Measurements from ENCODE around the gene COL6A2. TPM values are rescaled to one million over a fixed set of nuclear protein-coding genes. Genes with fewer than 3 reads are reported as not detected.
"Not testable (repeated sequence)": the region's sequence is repeated elsewhere in the genome, so short reads cannot be mapped to it uniquely, and the experiment has no call there.

Gene COL6A2
- total RNA-seq, 1 donor from 2014 or later, result 535 TPM

DNA sequence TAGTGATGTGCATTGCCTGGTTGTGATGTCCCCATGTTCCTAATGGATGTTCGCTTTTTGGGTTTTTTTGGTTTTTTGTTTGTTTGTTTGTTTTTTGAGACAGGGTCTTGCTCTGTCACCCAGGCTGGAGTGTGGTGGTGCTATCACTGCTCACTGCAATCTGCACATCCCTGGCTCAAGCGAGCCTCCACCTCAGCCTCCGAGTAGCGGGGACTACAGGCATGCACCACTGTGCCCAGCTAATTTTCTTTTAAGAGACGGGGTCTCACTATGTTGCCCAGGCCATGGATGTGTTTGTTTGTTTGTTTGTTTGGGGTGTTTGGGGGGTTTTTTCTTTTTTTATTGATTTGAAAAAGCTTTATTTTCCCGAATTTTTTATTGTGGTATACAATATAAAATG, 2.1 kb downstream of the COL6A2 start:
- H3K27ac ChIP-seq, result peak overlapping the region; percentile 98
- intact Hi-C loops (cut with DNase I), result no loop called here

DNA sequence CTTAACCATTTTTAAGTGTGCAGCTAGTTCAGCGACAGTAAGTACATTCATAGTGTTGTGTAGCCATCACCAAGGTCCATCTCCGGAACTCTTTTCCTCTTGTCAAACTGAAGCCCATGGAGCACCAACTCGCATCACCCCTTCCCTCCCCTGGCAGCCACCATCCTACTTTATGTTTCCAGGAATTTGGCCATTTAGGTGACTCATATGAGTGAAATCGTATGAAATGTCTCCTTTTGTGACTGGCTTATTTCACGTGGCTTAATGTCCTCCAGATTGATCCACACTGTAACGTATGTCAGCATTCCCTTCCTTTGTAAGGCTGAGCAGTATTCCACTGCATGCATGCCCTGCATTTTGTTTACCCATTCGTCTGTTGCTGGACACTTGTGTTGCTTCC, 2.5 kb downstream of the COL6A2 start:
- Histone ChIP-seq H3K4me1 (peaks cover 34% of the 10 kb centered on the region), H3K27ac (peak overlapping the region; percentile 98), H3K9me3 (no peaks in the 10 kb centered on the region), H3K27me3 (no peaks in the 10 kb centered on the region), H3K36me3 (no peaks in the 10 kb centered on the region), H3K4me3 (peak overlapping the region; percentile 18 to 72)
- DNase-seq (ENCODE audit: extremely low spot score in 2 of 2), result peak; percentile 61 to 76
- intact Hi-C loops (cut with DNase I), result no loop called here
- TF ChIP-seq POLR2AphosphoS5 (IDR thresholded peaks at IDR 0.05; ENCODE audit: insufficient read depth in 1 of 2, low read depth in 1 of 2), result no peak
- TF ChIP-seq POLR2A (IDR thresholded peaks at IDR 0.05), result no peak
- TF ChIP-seq, protein P1, sequence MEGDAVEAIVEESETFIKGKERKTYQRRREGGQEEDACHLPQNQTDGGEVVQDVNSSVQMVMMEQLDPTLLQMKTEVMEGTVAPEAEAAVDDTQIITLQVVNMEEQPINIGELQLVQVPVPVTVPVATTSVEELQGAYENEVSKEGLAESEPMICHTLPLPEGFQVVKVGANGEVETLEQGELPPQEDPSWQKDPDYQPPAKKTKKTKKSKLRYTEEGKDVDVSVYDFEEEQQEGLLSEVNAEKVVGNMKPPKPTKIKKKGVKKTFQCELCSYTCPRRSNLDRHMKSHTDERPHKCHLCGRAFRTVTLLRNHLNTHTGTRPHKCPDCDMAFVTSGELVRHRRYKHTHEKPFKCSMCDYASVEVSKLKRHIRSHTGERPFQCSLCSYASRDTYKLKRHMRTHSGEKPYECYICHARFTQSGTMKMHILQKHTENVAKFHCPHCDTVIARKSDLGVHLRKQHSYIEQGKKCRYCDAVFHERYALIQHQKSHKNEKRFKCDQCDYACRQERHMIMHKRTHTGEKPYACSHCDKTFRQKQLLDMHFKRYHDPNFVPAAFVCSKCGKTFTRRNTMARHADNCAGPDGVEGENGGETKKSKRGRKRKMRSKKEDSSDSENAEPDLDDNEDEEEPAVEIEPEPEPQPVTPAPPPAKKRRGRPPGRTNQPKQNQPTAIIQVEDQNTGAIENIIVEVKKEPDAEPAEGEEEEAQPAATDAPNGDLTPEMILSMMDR (IDR thresholded peaks at IDR 0.05), result no peak

More for the DNA sequence above, 2.1 kb downstream of the COL6A2 start:
- H3K27me3 ChIP-seq, result no peaks in the 10 kb centered on the region
- TF ChIP-seq POLR2A (IDR thresholded peaks at IDR 0.05), result no peak
- TF ChIP-seq, protein P1 (IDR thresholded peaks at IDR 0.05), result no peak
- no peak for TF ChIP-seq POLR2AphosphoS5 (IDR thresholded peaks at IDR 0.05; ENCODE audit: insufficient read depth in 1 of 2, low read depth in 1 of 2)
- peak in 1 of 2 donors; percentile 74 for DNase-seq (ENCODE audit: extremely low spot score in 2 of 2)
- no peaks in the 10 kb centered on the region for H3K36me3 ChIP-seq
- H3K4me3 ChIP-seq, result peak overlapping the region; percentile 24 to 72
- H3K4me1 ChIP-seq, result peaks cover 36% of the 10 kb centered on the region
- H3K9me3 ChIP-seq, result no peaks in the 10 kb centered on the region

DNA sequence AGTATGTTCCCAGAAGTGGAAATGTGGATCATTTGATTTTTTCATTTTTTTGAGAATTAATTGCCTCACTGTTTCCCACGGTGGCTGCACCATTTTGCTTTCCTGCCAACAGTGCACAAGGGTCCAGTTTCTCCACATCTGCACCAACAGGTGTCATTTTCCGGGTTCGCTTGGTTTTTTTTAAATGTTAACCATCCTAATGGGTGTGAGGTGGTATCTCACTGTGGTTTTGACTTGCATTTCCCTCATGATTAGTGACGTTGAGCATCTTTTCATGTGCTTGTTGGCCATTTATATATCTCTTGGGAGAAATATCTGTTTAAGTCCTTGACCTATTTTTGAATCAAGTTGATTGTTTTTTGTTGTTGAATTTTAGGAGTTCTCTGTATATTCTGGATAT, 3.0 kb downstream of the COL6A2 start:
- Histone ChIP-seq H3K27me3 (no peaks in the 10 kb centered on the region), H3K36me3 (no peaks in the 10 kb centered on the region), H3K27ac (peak overlapping the region; percentile 98), H3K4me1 (peaks cover 30% of the 10 kb centered on the region), H3K9me3 (no peaks in the 10 kb centered on the region), H3K4me3 (peak overlapping the region; percentile 18 to 72)
- intact Hi-C loops (cut with DNase I), result no loop called here
- no peak for TF ChIP-seq POLR2AphosphoS5 (IDR thresholded peaks at IDR 0.05; ENCODE audit: insufficient read depth in 1 of 2, low read depth in 1 of 2)
- TF ChIP-seq, protein P1 (IDR thresholded peaks at IDR 0.05), result no peak
- no peak for TF ChIP-seq POLR2A (IDR thresholded peaks at IDR 0.05)
- DNase-seq (ENCODE audit: extremely low spot score in 2 of 2), result no peak

DNA sequence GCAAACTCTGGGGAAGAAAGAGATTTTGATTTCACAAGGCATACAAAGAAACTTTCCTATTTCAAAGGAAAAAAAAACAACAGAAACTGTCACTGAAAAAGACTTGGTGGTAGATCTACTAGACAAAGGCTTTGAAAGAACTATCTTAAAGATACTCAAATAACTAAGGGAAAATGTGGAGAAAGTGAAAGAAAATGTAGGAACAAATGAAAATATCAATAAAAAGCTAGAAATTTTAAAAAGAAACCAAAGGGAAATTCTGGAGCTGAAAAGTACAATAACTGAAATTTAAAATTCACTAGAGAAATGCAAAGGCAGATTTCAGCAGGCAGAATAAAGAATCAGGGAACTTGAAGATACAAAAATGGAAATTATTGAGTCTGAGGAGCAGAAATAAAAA, 6.2 kb downstream of the COL6A2 start:
- no peaks in the 10 kb centered on the region for H3K27me3 ChIP-seq
- no peak overlapping the region for H3K27ac ChIP-seq
- TF ChIP-seq, protein P1 (IDR thresholded peaks at IDR 0.05), result no peak
- no peak for TF ChIP-seq POLR2AphosphoS5 (IDR thresholded peaks at IDR 0.05; ENCODE audit: insufficient read depth in 1 of 2, low read depth in 1 of 2)
- TF ChIP-seq POLR2A (IDR thresholded peaks at IDR 0.05), result no peak
- H3K4me1 ChIP-seq, result peaks cover 23% of the 10 kb centered on the region
- no peak for DNase-seq (ENCODE audit: extremely low spot score in 2 of 2)
- no peaks in the 10 kb centered on the region for H3K9me3 ChIP-seq
- no peak overlapping the region for H3K4me3 ChIP-seq
- no peaks in the 10 kb centered on the region for H3K36me3 ChIP-seq
- intact Hi-C loops (cut with DNase I), result no loop called here

- peaks cover 28% of the 10 kb centered on the region for H3K4me1 ChIP-seq
- H3K4me3 ChIP-seq; intact Hi-C loops (cut with DNase I); H3K27me3 ChIP-seq; H3K27ac ChIP-seq; H3K9me3 ChIP-seq; H3K36me3 ChIP-seq; DNase-seq (ENCODE audit: extremely low spot score in 2 of 2): not testable (repeated sequence)
Observed at GRCh38 chr21:46107376-46107775, 9.5 kb downstream of the COL6A2 start.
